Hepatocyte (in vitro differentiated cells): ENCODE measurements around the gene MCTS1.

ENCODE experiments used
- EZH2 ChIP-seq: fragments of 200-600 bp; sonication (generic); IDR thresholded peaks from 2 replicates; pipeline ENCODE4 v1.6.1; 2016; ENCODE audit warnings: antibody characterized with exemption, mild to moderate bottlenecking, borderline replicate concordance
- EZH2phosphoT487 ChIP-seq: fragments of 200-600 bp; sonication (generic); IDR thresholded peaks from one replicate; pipeline ENCODE4 v1.6.1; 2018; ENCODE audit warnings: antibody characterized with exemption, mild to moderate bottlenecking, low read depth, moderate library complexity; ENCODE audit not compliant: unreplicated experiment, severe bottlenecking
- TF ChIP-seq, protein P1 (sequence below): fragments of 200-600 bp; sonication (generic); IDR thresholded peaks from 2 replicates; pipeline ENCODE4 v1.5.1; 2016; ENCODE audit warnings: antibody characterized with exemption, mild to moderate bottlenecking; ENCODE audit not compliant: poor library complexity

- TF ChIP-seq, protein P1, sequence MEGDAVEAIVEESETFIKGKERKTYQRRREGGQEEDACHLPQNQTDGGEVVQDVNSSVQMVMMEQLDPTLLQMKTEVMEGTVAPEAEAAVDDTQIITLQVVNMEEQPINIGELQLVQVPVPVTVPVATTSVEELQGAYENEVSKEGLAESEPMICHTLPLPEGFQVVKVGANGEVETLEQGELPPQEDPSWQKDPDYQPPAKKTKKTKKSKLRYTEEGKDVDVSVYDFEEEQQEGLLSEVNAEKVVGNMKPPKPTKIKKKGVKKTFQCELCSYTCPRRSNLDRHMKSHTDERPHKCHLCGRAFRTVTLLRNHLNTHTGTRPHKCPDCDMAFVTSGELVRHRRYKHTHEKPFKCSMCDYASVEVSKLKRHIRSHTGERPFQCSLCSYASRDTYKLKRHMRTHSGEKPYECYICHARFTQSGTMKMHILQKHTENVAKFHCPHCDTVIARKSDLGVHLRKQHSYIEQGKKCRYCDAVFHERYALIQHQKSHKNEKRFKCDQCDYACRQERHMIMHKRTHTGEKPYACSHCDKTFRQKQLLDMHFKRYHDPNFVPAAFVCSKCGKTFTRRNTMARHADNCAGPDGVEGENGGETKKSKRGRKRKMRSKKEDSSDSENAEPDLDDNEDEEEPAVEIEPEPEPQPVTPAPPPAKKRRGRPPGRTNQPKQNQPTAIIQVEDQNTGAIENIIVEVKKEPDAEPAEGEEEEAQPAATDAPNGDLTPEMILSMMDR, result no peak
- TF ChIP-seq EZH2 (no peak), EZH2phosphoT487 (no peak)
Measured at GRCh38 chrX:120561634-120562568, 42.0 kb upstream of the MCTS1 start.
